ENCODE measurements around the gene PIK3CD.

Gene PIK3CD

DNA sequence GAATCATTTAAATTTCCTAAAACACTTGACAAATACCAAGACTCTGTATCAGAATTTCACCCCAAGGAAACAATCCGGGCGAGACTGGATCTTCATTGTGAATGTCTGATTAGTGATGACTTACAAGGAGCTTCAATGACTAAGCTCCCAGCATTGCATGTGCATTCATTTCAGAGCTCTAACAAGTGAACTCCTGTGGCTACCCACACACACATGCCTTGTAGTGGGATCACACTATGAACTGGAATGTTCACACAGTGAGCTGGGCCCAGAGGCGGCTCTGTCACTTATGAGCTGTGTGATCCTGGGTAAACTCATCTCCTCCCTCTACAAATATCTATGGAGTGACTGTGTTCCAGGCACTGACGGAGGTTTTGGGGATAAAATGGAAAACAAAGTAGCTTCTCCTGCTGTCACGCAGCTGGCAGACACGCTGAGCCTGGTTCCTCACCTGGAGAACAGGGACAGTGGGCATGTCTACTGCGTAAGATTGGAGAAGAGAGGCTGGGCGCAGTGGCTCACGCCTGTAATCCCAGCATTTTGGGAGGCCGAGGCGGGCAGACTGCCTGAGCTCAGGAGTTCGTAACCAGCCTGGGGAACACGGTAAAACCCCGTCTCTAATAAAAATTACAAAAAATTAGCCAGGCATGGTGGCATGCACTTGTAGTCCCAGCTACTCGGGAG lies 115.4 kb downstream of the PIK3CD start:
- DNase-seq (ENCODE audit: low read depth in 2 of 2, low spot score in 1 of 2) = no peak

DNA sequence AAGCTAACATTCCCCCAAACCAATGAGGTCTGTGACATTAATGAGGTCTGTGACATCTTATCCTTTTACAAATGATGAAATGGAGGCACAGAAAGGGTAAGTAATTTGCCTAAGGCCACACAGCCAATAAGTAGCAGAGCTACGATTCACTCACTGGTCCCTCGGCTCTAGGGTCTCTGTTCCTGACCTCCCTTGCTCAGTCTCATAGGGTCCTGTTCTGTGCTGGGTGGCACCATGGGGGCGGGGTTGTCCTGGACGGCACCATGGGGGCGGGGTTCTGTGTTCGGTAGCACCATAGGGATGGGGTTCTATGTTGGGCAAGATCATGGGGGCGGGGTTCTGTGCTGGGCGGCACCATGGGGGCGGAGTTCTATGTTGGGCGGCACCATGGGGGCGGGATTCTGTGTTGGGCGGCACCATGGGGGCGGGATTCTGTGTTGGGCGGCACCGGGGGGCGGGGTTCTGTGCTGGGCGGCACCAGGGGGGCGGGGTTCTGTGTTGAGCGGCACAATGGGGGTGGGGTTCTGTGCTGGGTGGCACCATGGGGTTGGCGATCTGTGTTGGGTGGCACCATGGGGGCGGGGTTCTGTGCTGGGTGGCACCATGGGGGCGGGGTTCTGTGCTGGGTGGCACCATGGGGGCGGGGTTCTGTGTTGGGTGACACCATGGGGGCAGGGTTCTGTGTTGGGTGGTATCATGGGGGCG lies 116.6 kb downstream of the PIK3CD start:
- DNase-seq (ENCODE audit: low read depth in 2 of 2, low spot score in 1 of 2) = no peak

DNA sequence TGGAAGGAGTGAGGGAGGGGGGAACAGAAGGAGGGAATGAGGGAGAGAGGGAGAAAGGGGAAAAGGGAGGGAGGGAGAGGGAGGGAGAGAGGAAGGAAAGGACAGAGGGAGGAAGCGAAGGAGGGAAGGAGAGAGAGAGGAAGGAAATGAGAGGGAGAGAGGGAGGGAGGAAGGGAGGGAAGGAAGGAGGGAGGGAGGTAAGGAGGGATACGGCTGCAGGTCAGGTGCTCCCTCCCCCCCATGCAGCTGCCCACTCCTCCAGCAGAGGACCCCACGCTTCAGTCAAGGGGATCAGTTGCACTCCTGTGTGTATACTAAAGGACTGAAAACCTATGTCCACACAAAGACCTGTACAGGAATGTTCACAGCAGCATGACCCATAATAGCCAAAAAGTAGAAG lies 117.5 kb downstream of the PIK3CD start:
- DNase-seq (ENCODE audit: low read depth in 2 of 2, low spot score in 1 of 2) = no peak

DNA sequence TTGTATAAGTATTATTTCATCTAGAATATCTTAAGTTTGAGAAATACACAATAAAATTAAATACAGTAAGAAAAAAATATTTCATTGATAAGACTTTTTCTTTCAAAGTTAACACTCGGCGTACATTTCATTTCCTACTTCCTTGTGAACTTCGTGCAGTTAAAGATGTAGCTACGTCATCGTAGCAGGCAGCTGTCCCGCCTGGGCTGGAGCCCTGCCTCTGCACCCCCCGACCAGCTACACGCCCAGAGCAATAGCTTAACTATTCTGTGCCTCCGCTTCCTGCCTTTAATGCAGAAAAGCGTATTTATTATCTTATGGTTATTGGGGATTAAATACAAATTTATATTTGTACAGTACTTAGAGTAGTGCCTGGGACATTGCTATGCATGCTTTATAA lies 118.8 kb downstream of the PIK3CD start:
- DNase-seq (ENCODE audit: low read depth in 2 of 2, low spot score in 1 of 2) = no peak

DNA sequence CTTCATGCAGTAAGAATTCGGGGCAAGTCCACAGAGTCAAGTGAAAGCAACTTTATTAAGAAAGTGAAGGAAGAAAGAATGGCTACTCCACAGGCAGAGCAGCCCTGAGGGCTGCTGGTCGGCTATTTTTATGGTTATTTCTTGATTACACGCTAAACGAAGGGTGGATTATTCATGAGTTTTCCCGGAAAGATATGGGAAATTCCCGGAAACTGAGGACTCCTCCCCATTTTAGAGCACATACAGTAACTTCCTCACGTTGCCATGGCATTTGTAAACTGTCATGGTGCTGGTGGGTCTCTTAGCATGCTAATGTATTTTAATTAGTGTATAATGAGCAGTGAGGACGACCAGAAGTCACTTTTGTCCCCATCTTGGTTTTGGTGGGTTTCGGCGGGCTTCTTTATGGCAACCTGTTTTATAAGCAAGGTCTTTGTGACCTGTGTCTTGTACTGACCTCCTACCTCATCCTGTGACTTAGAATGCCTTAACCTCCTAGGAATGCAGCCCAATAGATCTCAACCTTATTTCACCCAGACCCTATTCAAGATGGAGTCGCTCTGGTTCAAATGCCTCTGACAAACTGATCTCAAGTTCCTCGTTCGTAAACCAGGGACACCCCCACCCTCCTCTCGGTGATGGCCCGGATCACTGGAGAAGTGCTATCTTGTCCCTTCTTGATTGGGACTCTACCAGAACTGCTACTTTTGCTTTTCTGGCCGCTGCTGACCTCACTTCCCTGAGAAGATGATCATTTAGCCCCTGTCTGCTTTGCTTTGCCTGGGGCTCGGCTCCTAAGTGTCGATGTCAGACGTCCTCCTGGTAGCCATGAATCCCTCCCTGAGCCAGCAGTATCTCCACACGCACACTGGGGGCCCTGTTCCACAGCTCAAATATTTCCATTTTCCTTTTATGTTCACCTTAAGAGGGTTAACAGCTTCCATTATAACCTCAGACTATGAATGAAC lies 123.5 kb downstream of the PIK3CD start:
- no peak for DNase-seq (ENCODE audit: low read depth in 2 of 2, low spot score in 1 of 2)

DNA sequence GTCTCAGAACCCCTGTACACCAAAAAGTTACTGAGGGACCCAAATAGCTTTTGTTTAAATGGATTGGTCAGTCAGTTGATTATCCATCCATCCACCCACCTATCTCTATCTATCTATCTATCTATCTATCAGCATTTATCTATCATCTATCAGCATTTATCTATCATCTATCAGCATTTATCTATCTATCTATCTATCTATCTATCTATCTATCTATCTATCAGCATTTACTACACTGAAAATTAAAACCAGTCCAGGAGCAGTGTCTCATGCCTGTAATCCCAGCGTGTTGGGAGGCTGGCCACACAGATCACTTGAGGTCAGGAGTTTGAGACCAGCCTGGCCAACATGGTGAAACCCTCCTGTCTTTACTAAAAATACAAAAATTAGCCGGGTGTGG lies 125.2 kb downstream of the PIK3CD start:
- no peak for DNase-seq (ENCODE audit: low read depth in 2 of 2, low spot score in 1 of 2)

Data from stimulated activated CD8-positive, alpha-beta memory T cell treated with anti-CD3 and anti-CD28 coated beads, Interleukin-4, amount 100 ng/mL, for 1 hour (primary cell).